Astrocyte (in vitro differentiated cells and primary cell): Measurements from ENCODE around the gene MADD. TPM values are rescaled to one million over a fixed set of nuclear protein-coding genes. Genes with fewer than 3 reads are reported as not detected.

Source experiments
- DNase-seq: peaks from one replicate; pipeline ENCODE4 v3.0.0-alpha.2; 2010; ENCODE audit warnings: low read depth
- FAIRE-seq: peaks from 2 replicates; lab custom pipeline; 2011; peaks lifted over from hg19 to GRCh38; lab: Jason Lieb, UNC
- H2AFZ ChIP-seq: 2 replicates; pipeline ENCODE4 v1.6.0; 2012; ENCODE audit warnings: low read depth, low read length, inconsistent platforms
- H3K27ac ChIP-seq: 2 replicates; pipeline ENCODE4 v1.5.1; 2011; ENCODE audit warnings: low read depth, low read length, inconsistent platforms
- H3K27me3 ChIP-seq: 2 replicates; pipeline ENCODE4 v1.6.0; 2011; ENCODE audit warnings: low read length, inconsistent platforms; ENCODE audit not compliant: insufficient read depth
- H3K36me3 ChIP-seq: 2 replicates; pipeline ENCODE4 v1.5.1; 2011; ENCODE audit warnings: low read length, inconsistent platforms; ENCODE audit not compliant: insufficient read depth
- H3K4me1 ChIP-seq: 2 replicates; pipeline ENCODE4 v1.5.1; 2011; ENCODE audit warnings: low read length, inconsistent platforms; ENCODE audit not compliant: insufficient read depth
- H3K4me2 ChIP-seq: 2 replicates; pipeline ENCODE4 v1.6.0; 2012; ENCODE audit warnings: low read length, inconsistent platforms
- H3K4me3 ChIP-seq: 2 replicates; pipeline ENCODE4 v1.5.1; 2011; ENCODE audit warnings: low read depth, mild to moderate bottlenecking, low read length, inconsistent platforms; ENCODE audit not compliant: insufficient read depth
- H3K79me2 ChIP-seq: 2 replicates; pipeline ENCODE4 v1.6.0; 2012; ENCODE audit warnings: mild to moderate bottlenecking, low read length, inconsistent platforms; ENCODE audit not compliant: insufficient read depth
- H3K9ac ChIP-seq: 2 replicates; pipeline ENCODE4 v1.6.0; 2012; ENCODE audit warnings: mild to moderate bottlenecking, low read length, inconsistent platforms
- H3K9me3 ChIP-seq: 2 replicates; pipeline ENCODE4 v1.5.1; 2012; ENCODE audit warnings: low read depth, mild to moderate bottlenecking, low read length, inconsistent platforms; ENCODE audit not compliant: insufficient read depth
- H4K20me1 ChIP-seq: 2 replicates; pipeline ENCODE4 v1.6.0; 2012; ENCODE audit warnings: low read length, inconsistent platforms; ENCODE audit not compliant: insufficient read depth
- H3K27ac Mint-ChIP-seq: one replicate; pipeline ENCODE4 v1.8.0; 2021; ENCODE audit warnings: mild to moderate bottlenecking, mixed read lengths; ENCODE audit not compliant: unreplicated experiment
- H3K27me3 Mint-ChIP-seq: one replicate; pipeline ENCODE4 v1.8.0; 2021; ENCODE audit warnings: low read depth, mixed read lengths; ENCODE audit not compliant: unreplicated experiment
- H3K36me3 Mint-ChIP-seq: one replicate; pipeline ENCODE4 v1.8.0; 2021; ENCODE audit warnings: low read depth, mixed read lengths; ENCODE audit not compliant: unreplicated experiment
- H3K4me1 Mint-ChIP-seq: one replicate; pipeline ENCODE4 v1.8.0; 2021; ENCODE audit warnings: low read depth, mixed read lengths; ENCODE audit not compliant: unreplicated experiment
- H3K4me3 Mint-ChIP-seq: one replicate; pipeline ENCODE4 v1.8.0; 2021; ENCODE audit warnings: mild to moderate bottlenecking, moderate library complexity, mixed read lengths; ENCODE audit not compliant: unreplicated experiment
- H3K9me3 Mint-ChIP-seq: one replicate; pipeline ENCODE4 v1.8.0; 2021; ENCODE audit warnings: mild to moderate bottlenecking, mixed read lengths; ENCODE audit not compliant: unreplicated experiment
- CTCF ChIP-seq: IDR thresholded peaks from 2 replicates; pipeline ENCODE4 v1.5.1; 2011; ENCODE audit warnings: low read depth, mild to moderate bottlenecking, inconsistent platforms, low read length, moderate library complexity; ENCODE audit not compliant: insufficient read depth
- EZH2 ChIP-seq: IDR thresholded peaks from 2 replicates; pipeline ENCODE4 v1.6.1; 2012; ENCODE audit warnings: mild to moderate bottlenecking, low read length, inconsistent platforms; ENCODE audit not compliant: insufficient read depth
- total RNA-seq: library from RNA; stranded (reverse); gene quantifications from 2 replicates; pipeline ENCODE4 v1.2.1, GENCODE V29; 2021

Gene MADD
- total RNA-seq, 1 donor from 2014 or later, result 22.9 TPM

DNA sequence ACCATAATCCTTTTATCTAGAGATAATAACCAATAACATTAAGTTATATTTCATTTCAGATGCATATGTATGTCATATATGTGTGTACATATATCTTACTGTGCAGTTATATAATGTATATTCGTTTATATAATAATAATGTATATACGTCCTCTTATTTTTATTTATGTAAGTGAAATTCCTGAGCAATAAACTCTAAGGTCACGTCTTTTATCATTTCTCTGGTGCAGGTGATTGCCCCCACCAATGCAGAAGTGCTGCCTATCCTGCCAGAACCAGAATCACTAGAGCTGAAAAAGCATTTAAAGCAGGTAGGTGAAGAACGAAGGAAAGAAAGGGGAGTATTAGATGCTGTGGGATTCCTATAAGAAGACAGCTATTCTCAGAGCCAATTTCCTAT, 8.8 kb downstream of the MADD start:
- H2AFZ ChIP-seq, result no peak overlapping the region
- peaks cover 18% of the 10 kb centered on the region for H3K79me2 ChIP-seq
- H3K4me2 ChIP-seq, result no peak overlapping the region
- no peak overlapping the region for H3K4me3 ChIP-seq
- no peak overlapping the region for H3K27ac ChIP-seq
- no peaks in the 10 kb centered on the region for H3K9me3 ChIP-seq
- Mint-ChIP-seq H3K27ac (no peak overlapping the region), H3K4me3 (no peak overlapping the region), H3K27me3 (no peaks in the 10 kb centered on the region), H3K4me1 (no peaks in the 10 kb centered on the region), H3K36me3 (peaks cover 25% of the 10 kb centered on the region), H3K9me3 (no peaks in the 10 kb centered on the region)
- H4K20me1 ChIP-seq, result peaks cover 23% of the 10 kb centered on the region
- no peaks in the 10 kb centered on the region for H3K4me1 ChIP-seq
- H3K27me3 ChIP-seq, result no peaks in the 10 kb centered on the region
- DNase-seq, result no peak
- TF ChIP-seq EZH2 (no peak), CTCF (no peak)
- H3K36me3 ChIP-seq, result peaks cover 45% of the 10 kb centered on the region
- no peak for FAIRE-seq
- no peak overlapping the region for H3K9ac ChIP-seq

GRCh38 chr11:47280099-47280498, 10.2 kb downstream of the MADD start:
- Histone ChIP-seq H2AFZ (no peak overlapping the region), H3K27ac (no peak overlapping the region), H3K4me2 (no peak overlapping the region), H4K20me1 (peaks cover 11% of the 10 kb centered on the region), H3K79me2 (peaks cover 6% of the 10 kb centered on the region), H3K36me3 (peaks cover 53% of the 10 kb centered on the region), H3K9me3 (no peaks in the 10 kb centered on the region), H3K4me3 (no peak overlapping the region), H3K9ac (no peak overlapping the region), H3K4me1 (no peaks in the 10 kb centered on the region), H3K27me3 (no peaks in the 10 kb centered on the region)
- no peak overlapping the region for H3K27ac Mint-ChIP-seq
- H3K9me3 Mint-ChIP-seq, result no peaks in the 10 kb centered on the region
- FAIRE-seq, result no peak
- TF ChIP-seq CTCF (no peak), EZH2 (no peak)
- H3K27me3 Mint-ChIP-seq, result no peaks in the 10 kb centered on the region
- no peaks in the 10 kb centered on the region for H3K4me1 Mint-ChIP-seq
- H3K36me3 Mint-ChIP-seq, result peaks cover 26% of the 10 kb centered on the region
- H3K4me3 Mint-ChIP-seq, result no peak overlapping the region
- no peak for DNase-seq

- H3K9ac ChIP-seq, result no peak overlapping the region
- H4K20me1 ChIP-seq, result peaks cover 6% of the 10 kb centered on the region
- H3K36me3 ChIP-seq, result peaks cover 56% of the 10 kb centered on the region
- H2AFZ ChIP-seq, result no peak overlapping the region
- TF ChIP-seq EZH2, result no peak
- no peak for TF ChIP-seq CTCF
- peaks cover 30% of the 10 kb centered on the region for H3K36me3 Mint-ChIP-seq
- no peaks in the 10 kb centered on the region for H3K9me3 Mint-ChIP-seq
- peaks cover 4% of the 10 kb centered on the region for H3K79me2 ChIP-seq
- no peak for DNase-seq
- H3K27ac ChIP-seq, result no peak overlapping the region
- H3K4me1 Mint-ChIP-seq, result no peaks in the 10 kb centered on the region
- H3K27me3 ChIP-seq, result no peaks in the 10 kb centered on the region
- FAIRE-seq, result no peak
- H3K27me3 Mint-ChIP-seq, result no peaks in the 10 kb centered on the region
- no peaks in the 10 kb centered on the region for H3K4me1 ChIP-seq
- no peak overlapping the region for H3K4me2 ChIP-seq
- H3K9me3 ChIP-seq, result no peaks in the 10 kb centered on the region
- H3K4me3 Mint-ChIP-seq, result no peak overlapping the region
- H3K27ac Mint-ChIP-seq, result no peak overlapping the region
- H3K4me3 ChIP-seq, result no peak overlapping the region
Measured at GRCh38 chr11:47280860-47281259, 10.9 kb downstream of the MADD start.
